Neural progenitor cell (in vitro differentiated cells): ENCODE results near the gene NAPA. TPM values are rescaled to one million over a fixed set of nuclear protein-coding genes. Genes with fewer than 3 reads are reported as not detected.

Experiments
- DNase-seq: peaks from one replicate; pipeline ENCODE4 v3.0.0-alpha.2; 2016; ENCODE audit warnings: low spot score
- H2AFZ ChIP-seq: fragments of 200-600 bp; sonication (generic); replicated peaks from 2 replicates; pipeline ENCODE4 v1.6.1; 2016; ENCODE audit warnings: antibody characterized with exemption
- H3F3A ChIP-seq: fragments of 200-600 bp; sonication (generic); 2 replicates; pipeline ENCODE4 v1.6.1; 2016; ENCODE audit warnings: antibody characterized with exemption, low read depth
- H3K27ac ChIP-seq: fragments of 200-600 bp; sonication (generic); 2 replicates; pipeline ENCODE4 v1.5.1; 2016; ENCODE audit warnings: mild to moderate bottlenecking
- H3K27me3 ChIP-seq: fragments of 200-600 bp; sonication (generic); 2 replicates; pipeline ENCODE4 v1.6.1; 2016; ENCODE audit warnings: mild to moderate bottlenecking, moderate library complexity
- H3K36me3 ChIP-seq: fragments of 200-600 bp; sonication (generic); 2 replicates; pipeline ENCODE4 v1.5.1; 2016
- H3K4me1 ChIP-seq: fragments of 200-600 bp; sonication (generic); 2 replicates; pipeline ENCODE4 v1.6.1; 2016; ENCODE audit warnings: mixed run types
- H3K4me2 ChIP-seq: fragments of 200-600 bp; sonication (generic); 2 replicates; pipeline ENCODE4 v1.6.1; 2016
- H3K4me3 ChIP-seq: fragments of 200-600 bp; sonication (generic); 2 replicates; pipeline ENCODE4 v1.5.1; 2016
- H3K79me2 ChIP-seq: fragments of 200-600 bp; sonication (generic); 2 replicates; pipeline ENCODE4 v1.6.1; 2016; ENCODE audit warnings: low read depth
- H3K9ac ChIP-seq: fragments of 200-600 bp; sonication (generic); 2 replicates; pipeline ENCODE4 v1.6.1; 2016
- H3K9me3 ChIP-seq: fragments of 200-600 bp; sonication (generic); 2 replicates; pipeline ENCODE4 v1.5.1; 2016; ENCODE audit warnings: low read depth
- H4K20me1 ChIP-seq: fragments of 200-600 bp; sonication (generic); 2 replicates; pipeline ENCODE4 v1.6.1; 2016; ENCODE audit warnings: low read depth
- H3K27ac Mint-ChIP-seq: 3 replicates; pipeline ENCODE4 v1.8.0; 2021; ENCODE audit warnings: mixed read lengths
- H3K27me3 Mint-ChIP-seq: 2 replicates; pipeline ENCODE4 v1.8.0; 2022; ENCODE audit warnings: low read depth, mild to moderate bottlenecking, inconsistent platforms, moderate library complexity, mixed read lengths; ENCODE audit not compliant: insufficient read depth
- H3K36me3 Mint-ChIP-seq: 3 replicates; pipeline ENCODE4 v1.8.0; 2021; ENCODE audit warnings: mixed read lengths
- H3K4me1 Mint-ChIP-seq: 3 replicates; pipeline ENCODE4 v1.8.0; 2021; ENCODE audit warnings: mixed read lengths
- H3K4me3 Mint-ChIP-seq: 3 replicates; pipeline ENCODE4 v1.8.0; 2021; ENCODE audit warnings: mild to moderate bottlenecking, moderate library complexity, mixed read lengths
- H3K9me3 Mint-ChIP-seq: 3 replicates; pipeline ENCODE4 v1.8.0; 2020; ENCODE audit warnings: mixed read lengths
- CTCF ChIP-seq: fragments of 200-600 bp; sonication (generic); IDR thresholded peaks from 2 replicates; pipeline ENCODE4 v1.5.1; 2017; ENCODE audit warnings: antibody characterized with exemption, mild to moderate bottlenecking
- EZH2 ChIP-seq: fragments of 200-600 bp; sonication (generic); IDR thresholded peaks from 2 replicates; pipeline ENCODE4 v1.6.1; 2017; ENCODE audit warnings: antibody characterized with exemption, mild to moderate bottlenecking, moderate library complexity
- EZH2phosphoT487 ChIP-seq: fragments of 200-600 bp; sonication (generic); IDR thresholded peaks from 2 replicates; pipeline ENCODE4 v1.6.1; 2017; ENCODE audit warnings: antibody characterized with exemption
- total RNA-seq: library from RNA; depleted of rRNA; stranded (reverse); fragments of >200 nt; gene quantifications from 2 replicates; pipeline ENCODE4 v1.2.3, GENCODE V29; 2015; ENCODE audit warnings: low replicate concordance

The NAPA gene
- total RNA-seq, 1 donor from 2014 or later, result 30.2 TPM

- no peak overlapping the region for H3K27ac ChIP-seq
- H3K4me3 ChIP-seq, result peak overlapping the region; percentile 90
These were observed 29.7 kb downstream of the NAPA start for GRCh38 chr19:47485210-47485609.

GRCh38 chr19:47483800-47484690 lies 30.8 kb downstream of the NAPA start, which contains the start of gene KPTN:
KPTN (minus strand) TSS chr19:47484219; CDS start chr19:47484160, 59 bp downstream.
- Mint-ChIP-seq H3K4me3 (peak within 1 kb of the TSS; percentile 94), H3K9me3 (no peaks in the 10 kb centered on the region), H3K36me3 (no peaks in the 10 kb centered on the region), H3K4me1 (peaks cover 15% of the 10 kb centered on the region), H3K27me3 (peaks cover 18% of the 10 kb centered on the region), H3K27ac (peak within 1 kb of the TSS; percentile 99)
- Histone ChIP-seq H4K20me1 (peaks cover 2% of the 10 kb centered on the region), H3K4me2 (peak within 1 kb of the TSS; percentile 80), H3K79me2 (no peaks in the 10 kb centered on the region), H2AFZ (peak within 1 kb of the TSS; percentile 100), H3F3A (peaks cover 30% of the 10 kb centered on the region), H3K9ac (peak within 1 kb of the TSS; percentile 70), H3K9me3 (no peaks in the 10 kb centered on the region), H3K27ac (peak within 1 kb of the TSS; percentile 54), H3K4me1 (no peaks in the 10 kb centered on the region), H3K27me3 (no peaks in the 10 kb centered on the region), H3K36me3 (no peaks in the 10 kb centered on the region), H3K4me3 (peak within 1 kb of the TSS; percentile 90)
- DNase-seq, result peak; percentile 96
- no peak for TF ChIP-seq EZH2phosphoT487
- peak; percentile 97 for TF ChIP-seq CTCF

More at GRCh38 chr19:47485210-47485609, 29.7 kb downstream of the NAPA start:
- Mint-ChIP-seq H3K36me3 (peaks cover 2% of the 10 kb centered on the region), H3K9me3 (no peaks in the 10 kb centered on the region), H3K27ac (no peak overlapping the region), H3K4me1 (peaks cover 15% of the 10 kb centered on the region), H3K27me3 (peaks cover 17% of the 10 kb centered on the region), H3K4me3 (peak overlapping the region; percentile 94)
- TF ChIP-seq CTCF (no peak), EZH2phosphoT487 (no peak), EZH2 (no peak)
- H3K36me3 ChIP-seq, result no peaks in the 10 kb centered on the region
- no peak for DNase-seq
- H3K9me3 ChIP-seq, result no peaks in the 10 kb centered on the region
- H3K4me2 ChIP-seq, result no peak overlapping the region
- H3K4me1 ChIP-seq, result no peaks in the 10 kb centered on the region
- H3K79me2 ChIP-seq, result no peaks in the 10 kb centered on the region
- no peak overlapping the region for H3K9ac ChIP-seq
- H2AFZ ChIP-seq, result no peak overlapping the region
- peaks cover 23% of the 10 kb centered on the region for H3F3A ChIP-seq
- no peaks in the 10 kb centered on the region for H3K27me3 ChIP-seq
- no peaks in the 10 kb centered on the region for H4K20me1 ChIP-seq

DNA sequence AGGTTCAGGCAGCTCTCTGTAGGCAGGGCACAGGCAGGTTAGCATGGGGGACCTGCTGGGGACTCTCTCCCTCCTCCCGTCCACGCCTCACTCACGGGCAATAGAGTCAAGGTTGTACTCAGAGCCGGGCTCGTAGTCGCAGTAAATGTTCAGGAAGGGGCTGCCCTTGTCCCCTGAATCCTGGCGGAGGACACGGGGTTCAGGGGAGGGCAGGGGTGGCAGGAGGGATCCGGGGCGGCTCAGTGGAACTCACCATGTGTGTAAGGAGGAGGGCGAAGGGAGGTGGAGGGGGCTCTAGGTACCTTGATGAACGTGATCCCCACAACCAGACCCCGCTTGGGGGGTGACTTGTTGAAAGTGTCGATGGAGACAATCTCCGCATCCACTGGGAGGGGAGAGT lies 31.7 kb downstream of the NAPA start:
- H3K27ac Mint-ChIP-seq, result no peak overlapping the region
- no peaks in the 10 kb centered on the region for H3K4me1 ChIP-seq
- H3F3A ChIP-seq, result peaks cover 32% of the 10 kb centered on the region
- H3K36me3 ChIP-seq, result no peaks in the 10 kb centered on the region
- H3K27me3 Mint-ChIP-seq, result peaks cover 18% of the 10 kb centered on the region
- H3K36me3 Mint-ChIP-seq, result no peaks in the 10 kb centered on the region
- no peak overlapping the region for H3K27ac ChIP-seq
- no peak for DNase-seq
- no peak overlapping the region for H2AFZ ChIP-seq
- no peaks in the 10 kb centered on the region for H3K79me2 ChIP-seq
- H3K4me2 ChIP-seq, result peak overlapping the region; percentile 80
- H4K20me1 ChIP-seq, result peaks cover 3% of the 10 kb centered on the region
- H3K9me3 Mint-ChIP-seq, result no peaks in the 10 kb centered on the region
- peak overlapping the region; percentile 94 for H3K4me3 Mint-ChIP-seq
- peak overlapping the region; percentile 90 for H3K4me3 ChIP-seq
- TF ChIP-seq EZH2phosphoT487 (no peak), CTCF (no peak), EZH2 (no peak)
- no peaks in the 10 kb centered on the region for H3K27me3 ChIP-seq
- no peaks in the 10 kb centered on the region for H3K9me3 ChIP-seq
- no peak overlapping the region for H3K9ac ChIP-seq
- peaks cover 15% of the 10 kb centered on the region for H3K4me1 Mint-ChIP-seq
